Endothelial cell of umbilical vein (primary cell): Measurements from ENCODE around the gene NOX5. TPM values are rescaled to one million over a fixed set of nuclear protein-coding genes. Genes with fewer than 3 reads are reported as not detected.

ENCODE experiments used
- BruUV-seq: library from RNA; stranded (reverse); fragments of 400-500 nt; replicated peaks from 2 replicates; lab custom pipeline; 2021; lab: Mats Ljungman, UMichigan
- CTCF ChIA-PET: fragments of 300-600, 350-600 bp; sonication (Branson Sonifier 250); formaldehyde crosslinking; loops from one replicate; lab custom pipeline; 2021; ENCODE audit warnings: antibody characterized with exemption, inconsistent platforms; lab: Charles Lee
- POLR2A ChIA-PET: fragments of 300-600, 350-600 bp; sonication (Branson Sonifier 250); formaldehyde crosslinking; loops from one replicate; lab custom pipeline; 2021; ENCODE audit warnings: antibody characterized with exemption, inconsistent platforms; lab: Charles Lee
- DNase-seq: peaks from one replicate; pipeline ENCODE4 v3.0.0-alpha.2; 2011; ENCODE audit warnings: low read depth, low spot score
- FAIRE-seq: peaks from 2 replicates; lab custom pipeline; 2011; peaks lifted over from hg19 to GRCh38; lab: Jason Lieb, UNC
- H2AFZ ChIP-seq: 2 replicates; pipeline ENCODE4 v1.6.0; 2012; ENCODE audit warnings: low read depth, low read length, control low read depth, inconsistent platforms
- H3K27ac ChIP-seq: 2 replicates; pipeline ENCODE4 v1.5.1; 2011; ENCODE audit warnings: low read depth, mild to moderate bottlenecking, control low read depth, low read length, moderate library complexity; ENCODE audit not compliant: insufficient read depth
- H3K27me3 ChIP-seq, 2 experiments: 2 replicates each; pipeline versions ENCODE4 v1.6.0 to v1.6.1; 2011; ENCODE audit warnings: low read length in 2 of 2, mixed read lengths in 1 of 2; ENCODE audit not compliant: control insufficient read depth in 2 of 2, insufficient read depth in 2 of 2
- H3K36me3 ChIP-seq, 2 experiments: 2 replicates in 1 of 2; 3 replicates in 1 of 2; pipeline ENCODE4 v1.5.1; 2011; ENCODE audit warnings: low read length in 2 of 2, mild to moderate bottlenecking in 1 of 2, moderate library complexity in 1 of 2; ENCODE audit not compliant: control insufficient read depth in 2 of 2, insufficient read depth in 2 of 2; ENCODE audit errors: extremely low read depth in 1 of 2
- H3K4me1 ChIP-seq: 3 replicates; pipeline ENCODE4 v1.5.1; 2011; ENCODE audit warnings: mild to moderate bottlenecking, low read length; ENCODE audit not compliant: control insufficient read depth, insufficient read depth; ENCODE audit errors: extremely low read depth
- H3K4me2 ChIP-seq: 2 replicates; pipeline ENCODE4 v1.6.1; 2011; ENCODE audit warnings: low read length, control low read depth, mixed read lengths; ENCODE audit not compliant: insufficient read depth
- H3K4me3 ChIP-seq, 3 experiments: fragments of 200-600 bp in 1 of 3; sonication (generic), shearing (Covaris generic) in 1 of 3; replicated peaks in 1 of 3; 2 replicates each; pipeline ENCODE4 v1.5.1; 2011 to 2016; ENCODE audit warnings: control low read depth in 3 of 3, low read length in 3 of 3, mild to moderate bottlenecking in 2 of 3, inconsistent platforms in 1 of 3, low read depth in 1 of 3, moderate library complexity in 1 of 3; ENCODE audit not compliant: insufficient read depth in 1 of 3
- H3K79me2 ChIP-seq: 2 replicates; pipeline ENCODE4 v1.6.0; 2012; ENCODE audit warnings: low read length, inconsistent platforms; ENCODE audit not compliant: control insufficient read depth, insufficient read depth
- H3K9ac ChIP-seq: replicated peaks from 2 replicates; pipeline ENCODE3; 2011; ENCODE audit warnings: low read length, control low read depth; ENCODE audit not compliant: insufficient read depth; ENCODE audit errors: extremely low read depth
- H3K9me1 ChIP-seq: replicated peaks from 3 replicates; pipeline ENCODE4 v1.6.0; 2011; ENCODE audit warnings: mild to moderate bottlenecking, low read length; ENCODE audit not compliant: control insufficient read depth, insufficient read depth; ENCODE audit errors: extremely low read depth
- H3K9me3 ChIP-seq: replicated peaks from 2 replicates; pipeline ENCODE4 v1.5.1; 2012; ENCODE audit warnings: low read length, inconsistent platforms; ENCODE audit not compliant: control insufficient read depth, insufficient read depth
- H4K20me1 ChIP-seq: replicated peaks from 2 replicates; pipeline ENCODE3; 2011; ENCODE audit warnings: mild to moderate bottlenecking, low read length; ENCODE audit not compliant: control insufficient read depth, insufficient read depth; ENCODE audit errors: extremely low read depth
- EZH2 ChIP-seq: IDR thresholded peaks from 2 replicates; pipeline ENCODE4 v1.6.1; 2012; ENCODE audit warnings: borderline replicate concordance, low read depth, mild to moderate bottlenecking, moderate library complexity, low read length, inconsistent platforms; ENCODE audit not compliant: severe bottlenecking
- FOS ChIP-seq: IDR thresholded peaks from 2 replicates; pipeline ENCODE4 v1.6.1; 2011; ENCODE audit warnings: mild to moderate bottlenecking, low read length, moderate library complexity, borderline replicate concordance; ENCODE audit not compliant: insufficient read depth
- GATA2 ChIP-seq: IDR thresholded peaks from 2 replicates; pipeline ENCODE4 v1.7.0; 2011; ENCODE audit warnings: low read depth, mild to moderate bottlenecking, moderate library complexity, mixed read lengths, low read length; ENCODE audit not compliant: insufficient read length, insufficient read depth
- JUN ChIP-seq: IDR thresholded peaks from 2 replicates; pipeline ENCODE4 v1.6.1; 2011; ENCODE audit warnings: borderline replicate concordance, low read depth; ENCODE audit not compliant: insufficient read length, insufficient read depth
- MYC ChIP-seq: IDR thresholded peaks from one replicate; pipeline ENCODE4 v1.6.1; 2011; ENCODE audit warnings: mild to moderate bottlenecking, low read depth, low read length
- POLR2A ChIP-seq: IDR thresholded peaks from 2 replicates; pipeline ENCODE4 v1.6.1; 2012; ENCODE audit warnings: low read depth, mild to moderate bottlenecking, control low read depth, low read length
- POLR2AphosphoS5 ChIP-seq: IDR thresholded peaks from 2 replicates; pipeline ENCODE4 v1.6.1; 2012; ENCODE audit warnings: low read depth, mild to moderate bottlenecking, control low read depth, low read length, moderate library complexity; ENCODE audit not compliant: insufficient read depth
- dilution Hi-C: fragments of 300-500 bp; cut with MboI; formaldehyde crosslinking; loops from one replicate; pipeline ENCODE4 v1.15.0; 2019; ENCODE audit warnings: low sequenced_read_pairs; ENCODE audit not compliant: extremely low pct_ligation_motif_present
- intact Hi-C: fragments of 100-400 bp; cut with micrococcal nuclease; formaldehyde crosslinking; loops from one replicate; pipeline ENCODE4 v1.10.0; 2022
- polyA plus RNA-seq, 4 experiments: library from polyadenylated mRNA; depleted of rRNA in 3 of 4; stranded (reverse) in 3 of 4; unstranded in 1 of 4; fragments of >200 nt; gene quantifications; 2 replicates each; pipeline versions ENCODE4 v1.2.1 to v1.2.3, GENCODE V29; 2011 to 2012; ENCODE audit warnings: missing spikeins in 1 of 4
- total RNA-seq: library from RNA; stranded (reverse); gene quantifications from 2 replicates; pipeline ENCODE4 v1.2.3, GENCODE V29; 2021
- TF ChIP-seq, protein P1 (sequence below): IDR thresholded peaks from 2 replicates; pipeline ENCODE4 v1.6.1; 2011; ENCODE audit not compliant: insufficient read depth, insufficient read length
- TF ChIP-seq, protein P2 (sequence below), 2 donors: IDR thresholded peaks; 1 replicate in 1 of 2; 2 replicates in 1 of 2; pipeline ENCODE4 v1.5.1; 2011; ENCODE audit warnings: low read length in 2 of 2, mild to moderate bottlenecking in 2 of 2, moderate library complexity in 2 of 2, control low read depth in 1 of 2, inconsistent platforms in 1 of 2, low read depth in 1 of 2; ENCODE audit not compliant: insufficient read depth in 1 of 2; ENCODE audit errors: extremely low read depth in 1 of 2

Gene NOX5
- total and polyA plus RNA-seq, 2 donors (not counting 3 experiments of a cell fraction or from before 2014, with no cell fraction given): 0.08 TPM; not detected in 1

DNA sequence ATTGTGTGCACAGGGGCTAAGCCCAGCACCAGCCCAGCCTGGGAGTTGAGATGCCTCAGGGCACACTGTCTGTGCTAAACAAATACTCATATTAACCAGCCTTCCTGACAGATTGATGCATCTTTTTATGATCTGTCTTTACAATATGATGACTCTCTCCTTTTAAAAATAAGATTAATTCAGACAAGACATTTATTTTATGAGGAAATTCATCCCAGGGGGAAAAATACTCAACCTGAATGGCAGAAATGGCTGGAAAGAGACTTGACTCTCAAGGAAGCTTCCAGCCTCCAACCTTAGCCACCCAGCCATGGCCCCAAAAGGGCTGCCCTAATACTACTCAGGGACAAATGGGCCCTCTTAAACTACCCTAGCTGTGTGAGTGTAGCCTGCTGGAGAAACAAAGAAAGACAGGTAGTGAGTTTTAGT lies 46.9 kb downstream of the NOX5 start:
- DNase-seq (no peak), FAIRE-seq (no peak)
- Histone ChIP-seq H3K36me3 (no peaks in the 10 kb centered on the region), H3K4me3 (no peak overlapping the region), H3K9me1 (no peaks in the 10 kb centered on the region), H3K27me3 (peaks cover 0 to 6% of the 10 kb centered on the region in 2 experiments), H3K27ac (no peak overlapping the region), H2AFZ (no peak overlapping the region), H3K9ac (no peak overlapping the region), H3K79me2 (no peaks in the 10 kb centered on the region), H3K4me2 (no peak overlapping the region), H4K20me1 (no peaks in the 10 kb centered on the region), H3K4me1 (peaks cover 12% of the 10 kb centered on the region), H3K9me3 (no peaks in the 10 kb centered on the region)
- no TSS peak for BruUV-seq
- ChIA-PET POLR2A (no interaction called here), CTCF (interaction anchor here (0.8 to 1.5 kb wide), 4 partner anchors 79 to 333 kb away, joined by 3 to 8 read pairs (median 4); no protein-coding TSS in a partner anchor)
- TF ChIP-seq POLR2AphosphoS5 (no peak), MYC (no peak), POLR2A (no peak), EZH2 (no peak)
- intact Hi-C loops: loop anchor here (2.0 kb wide), 1 partner anchor 93 kb away; no protein-coding TSS in a partner anchor
- dilution Hi-C loops: no loop called here

DNA sequence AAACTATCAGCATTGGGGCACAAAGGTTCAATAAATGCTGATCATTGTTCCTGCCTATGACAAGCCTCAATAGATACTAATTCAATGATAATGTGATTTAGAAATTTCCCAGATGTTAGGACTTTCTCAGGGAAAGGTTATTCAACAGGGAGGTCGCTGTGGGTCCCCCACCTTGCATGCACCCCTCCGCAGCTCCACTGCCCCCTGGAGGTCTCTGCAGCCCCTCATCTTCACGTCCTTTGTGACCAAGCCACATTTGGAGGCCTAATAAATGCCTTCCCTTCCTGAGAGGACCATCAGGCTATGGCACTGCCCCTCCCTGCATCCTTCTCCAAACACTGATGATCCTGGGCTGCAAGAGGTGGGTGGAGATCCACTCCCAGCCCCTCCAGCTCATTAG lies 50.2 kb downstream of the NOX5 start:
- Histone ChIP-seq H3K79me2 (no peaks in the 10 kb centered on the region), H4K20me1 (no peaks in the 10 kb centered on the region), H3K36me3 (no peaks in the 10 kb centered on the region), H3K9me3 (no peaks in the 10 kb centered on the region), H2AFZ (no peak overlapping the region), H3K4me3 (no peak overlapping the region), H3K27me3 (no peaks in the 10 kb centered on the region), H3K9me1 (no peaks in the 10 kb centered on the region), H3K4me2 (no peak overlapping the region), H3K27ac (no peak overlapping the region), H3K4me1 (peaks cover 8% of the 10 kb centered on the region), H3K9ac (no peak overlapping the region)
- FAIRE-seq: no peak
- no TSS peak for BruUV-seq
- DNase-seq: no peak
- TF ChIP-seq POLR2AphosphoS5 (no peak), POLR2A (no peak), EZH2 (no peak), MYC (no peak), JUN (no peak), GATA2 (no peak), FOS (no peak)
- TF ChIP-seq, protein P1, sequence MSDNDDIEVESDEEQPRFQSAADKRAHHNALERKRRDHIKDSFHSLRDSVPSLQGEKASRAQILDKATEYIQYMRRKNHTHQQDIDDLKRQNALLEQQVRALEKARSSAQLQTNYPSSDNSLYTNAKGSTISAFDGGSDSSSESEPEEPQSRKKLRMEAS: no peak
- TF ChIP-seq, protein P2, sequence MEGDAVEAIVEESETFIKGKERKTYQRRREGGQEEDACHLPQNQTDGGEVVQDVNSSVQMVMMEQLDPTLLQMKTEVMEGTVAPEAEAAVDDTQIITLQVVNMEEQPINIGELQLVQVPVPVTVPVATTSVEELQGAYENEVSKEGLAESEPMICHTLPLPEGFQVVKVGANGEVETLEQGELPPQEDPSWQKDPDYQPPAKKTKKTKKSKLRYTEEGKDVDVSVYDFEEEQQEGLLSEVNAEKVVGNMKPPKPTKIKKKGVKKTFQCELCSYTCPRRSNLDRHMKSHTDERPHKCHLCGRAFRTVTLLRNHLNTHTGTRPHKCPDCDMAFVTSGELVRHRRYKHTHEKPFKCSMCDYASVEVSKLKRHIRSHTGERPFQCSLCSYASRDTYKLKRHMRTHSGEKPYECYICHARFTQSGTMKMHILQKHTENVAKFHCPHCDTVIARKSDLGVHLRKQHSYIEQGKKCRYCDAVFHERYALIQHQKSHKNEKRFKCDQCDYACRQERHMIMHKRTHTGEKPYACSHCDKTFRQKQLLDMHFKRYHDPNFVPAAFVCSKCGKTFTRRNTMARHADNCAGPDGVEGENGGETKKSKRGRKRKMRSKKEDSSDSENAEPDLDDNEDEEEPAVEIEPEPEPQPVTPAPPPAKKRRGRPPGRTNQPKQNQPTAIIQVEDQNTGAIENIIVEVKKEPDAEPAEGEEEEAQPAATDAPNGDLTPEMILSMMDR (IDR thresholded peaks at IDR 0.05; ENCODE audit: extremely low read depth in 1 of 2, insufficient read depth in 1 of 2, low read depth in 1 of 2, low read length in 2 of 2): no peak
- dilution Hi-C loops (no loop called here), intact Hi-C loops (no loop called here)
- ChIA-PET POLR2A (no interaction called here), CTCF (no interaction called here)
